ENCODE results near the gene RAC2.

The RAC2 gene

GRCh38 chr22:37199103-37199759, 44.8 kb downstream of the RAC2 start:
- no peaks in the 10 kb centered on the region for H3K36me3 ChIP-seq (ENCODE audit: control insufficient read depth, insufficient read depth, low read length)
- H3K4me3 ChIP-seq (ENCODE audit: extremely low read depth, insufficient read depth, low read length, poor library complexity, severe bottlenecking): peak overlapping the region; percentile 65
- H3K9me3 ChIP-seq (ENCODE audit: control insufficient read depth, low read length): no peaks in the 10 kb centered on the region
- H3K4me1 ChIP-seq (ENCODE audit: control insufficient read depth, insufficient read depth, low read length, poor library complexity, severe bottlenecking): peaks cover 8% of the 10 kb centered on the region
- H3K27ac ChIP-seq (ENCODE audit: low read depth, low read length, severe bottlenecking): peak overlapping the region; percentile 89
- WGBS, 2 experiments (ENCODE audit: insufficient coverage in 2 of 2): 2% methylated on average over 46 to 50 of the region's 58 CpGs

- Histone ChIP-seq H3K9me3 (ENCODE audit: control insufficient read depth, low read length) (no peaks in the 10 kb centered on the region), H3K4me3 (ENCODE audit: extremely low read depth, insufficient read depth, low read length, poor library complexity, severe bottlenecking) (peak overlapping the region; percentile 65), H3K36me3 (ENCODE audit: control insufficient read depth, insufficient read depth, low read length) (no peaks in the 10 kb centered on the region), H3K4me1 (ENCODE audit: control insufficient read depth, insufficient read depth, low read length, poor library complexity, severe bottlenecking) (peaks cover 8% of the 10 kb centered on the region), H3K27ac (ENCODE audit: low read depth, low read length, severe bottlenecking) (peak overlapping the region; percentile 89)
- 15 to 25% methylated on average over 20 to 24 of the region's 51 CpGs for WGBS, 2 experiments (ENCODE audit: insufficient coverage in 2 of 2)
These were observed 45.6 kb downstream of the RAC2 start for GRCh38 chr22:37198258-37199102.

GRCh38 chr22:37197451-37198257, 46.4 kb downstream of the RAC2 start:
- Histone ChIP-seq H3K27ac (ENCODE audit: low read depth, low read length, severe bottlenecking) (no peak overlapping the region), H3K36me3 (ENCODE audit: control insufficient read depth, insufficient read depth, low read length) (no peaks in the 10 kb centered on the region), H3K4me3 (ENCODE audit: extremely low read depth, insufficient read depth, low read length, poor library complexity, severe bottlenecking) (peak overlapping the region; percentile 65), H3K9me3 (ENCODE audit: control insufficient read depth, low read length) (peaks cover 5% of the 10 kb centered on the region), H3K4me1 (ENCODE audit: control insufficient read depth, insufficient read depth, low read length, poor library complexity, severe bottlenecking) (peaks cover 8% of the 10 kb centered on the region)
- WGBS, 2 experiments (ENCODE audit: insufficient coverage in 2 of 2): 73 to 77% methylated on average over 12 of the region's 12 CpGs

- H3K9me3 ChIP-seq (ENCODE audit: control insufficient read depth, low read length): peaks cover 10% of the 10 kb centered on the region
- no peak overlapping the region for H3K4me3 ChIP-seq (ENCODE audit: extremely low read depth, insufficient read depth, low read length, poor library complexity, severe bottlenecking)
- peaks cover 8% of the 10 kb centered on the region for H3K4me1 ChIP-seq (ENCODE audit: control insufficient read depth, insufficient read depth, low read length, poor library complexity, severe bottlenecking)
- H3K27ac ChIP-seq (ENCODE audit: low read depth, low read length, severe bottlenecking): no peak overlapping the region
- 66 to 72% methylated on average over 6 to 8 of the region's 14 CpGs for WGBS, 2 experiments (ENCODE audit: insufficient coverage in 2 of 2)
- H3K36me3 ChIP-seq (ENCODE audit: control insufficient read depth, insufficient read depth, low read length): no peaks in the 10 kb centered on the region
These were observed 47.3 kb downstream of the RAC2 start for GRCh38 chr22:37196539-37197450.

- Histone ChIP-seq H3K36me3 (ENCODE audit: control insufficient read depth, insufficient read depth, low read length) (no peaks in the 10 kb centered on the region), H3K27ac (ENCODE audit: low read depth, low read length, severe bottlenecking) (no peak overlapping the region), H3K4me1 (ENCODE audit: control insufficient read depth, insufficient read depth, low read length, poor library complexity, severe bottlenecking) (peaks cover 8% of the 10 kb centered on the region), H3K4me3 (ENCODE audit: extremely low read depth, insufficient read depth, low read length, poor library complexity, severe bottlenecking) (no peak overlapping the region), H3K9me3 (ENCODE audit: control insufficient read depth, low read length) (peaks cover 10% of the 10 kb centered on the region)
- WGBS, 2 experiments (ENCODE audit: insufficient coverage in 2 of 2): 96% methylated on average over 3 to 4 of the region's 4 CpGs
These were observed 48.1 kb downstream of the RAC2 start for GRCh38 chr22:37195921-37196320.

GRCh38 chr22:37194750-37195149, 49.3 kb downstream of the RAC2 start:
- Histone ChIP-seq H3K27ac (ENCODE audit: low read depth, low read length, severe bottlenecking) (no peak overlapping the region), H3K4me1 (ENCODE audit: control insufficient read depth, insufficient read depth, low read length, poor library complexity, severe bottlenecking) (peaks cover 13% of the 10 kb centered on the region), H3K36me3 (ENCODE audit: control insufficient read depth, insufficient read depth, low read length) (no peaks in the 10 kb centered on the region), H3K9me3 (ENCODE audit: control insufficient read depth, low read length) (peaks cover 10% of the 10 kb centered on the region), H3K4me3 (ENCODE audit: extremely low read depth, insufficient read depth, low read length, poor library complexity, severe bottlenecking) (no peak overlapping the region)
- 80 to 91% methylated on average over 1 to 2 of the region's 3 CpGs for WGBS, 2 experiments (ENCODE audit: insufficient coverage in 2 of 2)

- WGBS, 2 experiments (ENCODE audit: insufficient coverage in 2 of 2): 90 to 93% methylated on average over 9 of the region's 10 CpGs
- H3K4me1 ChIP-seq (ENCODE audit: control insufficient read depth, insufficient read depth, low read length, poor library complexity, severe bottlenecking): peaks cover 23% of the 10 kb centered on the region
- no peak overlapping the region for H3K4me3 ChIP-seq (ENCODE audit: extremely low read depth, insufficient read depth, low read length, poor library complexity, severe bottlenecking)
- no peaks in the 10 kb centered on the region for H3K36me3 ChIP-seq (ENCODE audit: control insufficient read depth, insufficient read depth, low read length)
- no peak overlapping the region for H3K27ac ChIP-seq (ENCODE audit: low read depth, low read length, severe bottlenecking)
- peaks cover 10% of the 10 kb centered on the region for H3K9me3 ChIP-seq (ENCODE audit: control insufficient read depth, low read length)
These were observed 50.4 kb downstream of the RAC2 start for GRCh38 chr22:37193629-37194191.

- no peak overlapping the region for H3K4me3 ChIP-seq (ENCODE audit: extremely low read depth, insufficient read depth, low read length, poor library complexity, severe bottlenecking)
These were observed 51.3 kb downstream of the RAC2 start for GRCh38 chr22:37192741-37193140.

GRCh38 chr22:37192204-37192603, 51.9 kb downstream of the RAC2 start:
- 80 to 90% methylated on average over 1 of the region's 2 CpGs for WGBS, 2 experiments (ENCODE audit: insufficient coverage in 2 of 2)

More at GRCh38 chr22:37192741-37193140, 51.3 kb downstream of the RAC2 start:
- H3K4me1 ChIP-seq (ENCODE audit: control insufficient read depth, insufficient read depth, low read length, poor library complexity, severe bottlenecking): peaks cover 25% of the 10 kb centered on the region
- H3K9me3 ChIP-seq (ENCODE audit: control insufficient read depth, low read length): peaks cover 10% of the 10 kb centered on the region
- 92% methylated on average over 1 of the region's 1 CpG; no CpG with 5 or more reads in 1 of the 2 experiments for WGBS, 2 experiments (ENCODE audit: insufficient coverage in 2 of 2)
- H3K27ac ChIP-seq (ENCODE audit: low read depth, low read length, severe bottlenecking): no peak overlapping the region
- H3K36me3 ChIP-seq (ENCODE audit: control insufficient read depth, insufficient read depth, low read length): no peaks in the 10 kb centered on the region

More at GRCh38 chr22:37192204-37192603, 51.9 kb downstream of the RAC2 start:
- H3K36me3 ChIP-seq (ENCODE audit: control insufficient read depth, insufficient read depth, low read length): no peaks in the 10 kb centered on the region
- H3K4me1 ChIP-seq (ENCODE audit: control insufficient read depth, insufficient read depth, low read length, poor library complexity, severe bottlenecking): peaks cover 23% of the 10 kb centered on the region
- no peak overlapping the region for H3K4me3 ChIP-seq (ENCODE audit: extremely low read depth, insufficient read depth, low read length, poor library complexity, severe bottlenecking)
- H3K9me3 ChIP-seq (ENCODE audit: control insufficient read depth, low read length): peaks cover 10% of the 10 kb centered on the region
- H3K27ac ChIP-seq (ENCODE audit: low read depth, low read length, severe bottlenecking): no peak overlapping the region

All from mesodermal cell (in vitro differentiated cells).